Stimulated activated naive CD8-positive, alpha-beta T cell treated with anti-CD3 and anti-CD28 coated beads, Interleukin-15, Interleukin-2, amounts not matched to agents 100 U/mL and 50 U/mL, for 24 hours (primary cell): ENCODE measurements around the gene PCDHB12.
"Not testable (repeated sequence)": the region's sequence is repeated elsewhere in the genome, so short reads cannot be mapped to it uniquely, and the experiment has no call there.

Experiments
- ATAC-seq: fragments of 150-1000 bp; cut with Tn5 transposase; one replicate; pipeline ENCODE4 v1.10.0; 2021
- DNase-seq: peaks from one replicate; pipeline ENCODE4 v3.0.0; 2021

PCDHB12 gene

DNA sequence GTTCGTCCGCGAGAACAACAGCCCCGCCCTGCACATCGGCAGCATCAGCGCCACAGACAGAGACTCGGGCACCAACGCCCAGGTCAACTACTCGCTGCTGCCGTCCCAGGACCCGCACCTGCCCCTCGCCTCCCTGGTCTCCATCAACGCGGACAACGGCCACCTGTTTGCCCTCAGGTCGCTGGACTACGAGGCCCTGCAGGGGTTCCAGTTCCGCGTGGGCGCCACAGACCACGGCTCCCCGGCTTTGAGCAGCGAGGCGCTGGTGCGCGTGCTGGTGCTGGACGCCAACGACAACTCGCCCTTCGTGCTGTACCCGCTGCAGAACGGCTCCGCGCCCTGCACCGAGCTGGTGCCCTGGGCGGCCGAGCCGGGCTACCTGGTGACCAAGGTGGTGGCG is 1.8 kb downstream of the PCDHB12 start:
- DNase-seq = not testable (repeated sequence)

DNA sequence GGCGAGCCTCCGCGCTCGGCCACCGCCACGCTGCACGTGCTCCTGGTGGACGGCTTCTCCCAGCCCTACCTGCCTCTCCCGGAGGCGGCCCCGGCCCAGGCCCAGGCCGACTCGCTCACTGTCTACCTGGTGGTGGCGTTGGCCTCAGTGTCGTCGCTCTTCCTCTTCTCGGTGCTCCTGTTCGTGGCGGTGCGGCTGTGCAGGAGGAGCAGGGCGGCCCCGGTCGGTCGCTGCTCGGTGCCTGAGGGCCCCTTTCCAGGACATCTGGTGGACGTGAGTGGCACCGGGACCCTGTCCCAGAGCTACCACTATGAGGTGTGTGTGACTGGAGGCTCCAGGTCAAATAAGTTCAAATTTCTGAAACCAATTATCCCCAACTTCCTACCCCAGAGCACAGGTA is 2.3 kb downstream of the PCDHB12 start:
- ATAC-seq, DNase-seq: not testable (repeated sequence)

More for the DNA sequence above, 1.8 kb downstream of the PCDHB12 start:
- not testable (repeated sequence) for ATAC-seq

DNA sequence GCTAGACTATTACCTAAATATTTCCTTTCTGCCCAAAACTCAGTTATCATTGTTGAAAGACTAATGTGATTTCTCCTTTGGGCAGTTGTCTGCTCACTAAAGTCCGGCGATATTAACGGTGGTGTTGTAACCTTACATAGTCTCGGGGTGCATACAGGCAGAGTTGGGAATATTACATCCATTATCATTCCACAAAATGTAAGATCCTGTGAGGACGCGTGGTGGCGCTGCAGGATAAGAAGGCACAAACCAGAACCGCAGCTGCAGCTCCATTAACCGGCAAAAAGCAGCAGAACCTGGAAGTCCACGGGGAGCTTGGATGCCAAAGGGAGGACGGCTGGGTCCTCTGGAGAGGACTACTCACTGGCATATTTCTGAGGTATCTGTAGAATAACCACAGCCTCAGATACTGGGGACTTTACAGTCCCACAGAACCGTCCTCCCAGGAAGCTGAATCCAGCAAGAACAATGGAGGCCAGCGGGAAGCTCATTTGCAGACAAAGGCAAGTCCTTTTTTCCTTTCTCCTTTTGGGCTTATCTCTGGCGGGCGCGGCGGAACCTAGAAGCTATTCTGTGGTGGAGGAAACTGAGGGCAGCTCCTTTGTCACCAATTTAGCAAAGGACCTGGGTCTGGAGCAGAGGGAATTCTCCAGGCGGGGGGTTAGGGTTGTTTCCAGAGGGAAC is 5.3 kb downstream of the PCDHB12 start, which contains the start of gene PCDHB13:
Gene PCDHB13, plus strand, starts transcription at position 264 of the 684 bp plus-strand sequence. Its CDS starts 205 bp downstream, at position 469.
- peak; percentile 14 for DNase-seq
- ATAC-seq = not testable (repeated sequence)

DNA sequence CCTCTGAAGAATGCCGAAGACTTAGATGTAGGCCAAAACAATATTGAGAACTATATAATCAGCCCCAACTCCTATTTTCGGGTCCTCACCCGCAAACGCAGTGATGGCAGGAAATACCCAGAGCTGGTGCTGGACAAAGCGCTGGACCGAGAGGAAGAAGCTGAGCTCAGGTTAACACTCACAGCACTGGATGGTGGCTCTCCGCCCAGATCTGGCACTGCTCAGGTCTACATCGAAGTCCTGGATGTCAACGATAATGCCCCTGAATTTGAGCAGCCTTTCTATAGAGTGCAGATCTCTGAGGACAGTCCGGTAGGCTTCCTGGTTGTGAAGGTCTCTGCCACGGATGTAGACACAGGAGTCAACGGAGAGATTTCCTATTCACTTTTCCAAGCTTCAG is 6.1 kb downstream of the PCDHB12 start:
- ATAC-seq, DNase-seq: not testable (repeated sequence)

DNA sequence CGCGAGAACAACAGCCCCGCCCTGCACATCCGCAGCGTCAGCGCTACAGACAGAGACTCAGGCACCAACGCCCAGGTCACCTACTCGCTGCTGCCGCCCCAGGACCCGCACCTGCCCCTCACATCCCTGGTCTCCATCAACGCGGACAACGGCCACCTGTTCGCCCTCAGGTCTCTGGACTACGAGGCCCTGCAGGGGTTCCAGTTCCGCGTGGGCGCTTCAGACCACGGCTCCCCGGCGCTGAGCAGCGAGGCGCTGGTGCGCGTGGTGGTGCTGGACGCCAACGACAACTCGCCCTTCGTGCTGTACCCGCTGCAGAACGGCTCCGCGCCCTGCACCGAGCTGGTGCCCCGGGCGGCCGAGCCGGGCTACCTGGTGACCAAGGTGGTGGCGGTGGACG is 7.0 kb downstream of the PCDHB12 start:
- DNase-seq, ATAC-seq: not testable (repeated sequence)

DNA sequence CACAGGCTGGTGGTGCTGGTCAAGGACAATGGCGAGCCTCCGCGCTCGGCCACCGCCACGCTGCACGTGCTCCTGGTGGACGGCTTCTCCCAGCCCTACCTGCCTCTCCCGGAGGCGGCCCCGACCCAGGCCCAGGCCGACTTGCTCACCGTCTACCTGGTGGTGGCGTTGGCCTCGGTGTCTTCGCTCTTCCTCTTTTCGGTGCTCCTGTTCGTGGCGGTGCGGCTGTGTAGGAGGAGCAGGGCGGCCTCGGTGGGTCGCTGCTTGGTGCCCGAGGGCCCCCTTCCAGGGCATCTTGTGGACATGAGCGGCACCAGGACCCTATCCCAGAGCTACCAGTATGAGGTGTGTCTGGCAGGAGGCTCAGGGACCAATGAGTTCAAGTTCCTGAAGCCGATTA is 7.5 kb downstream of the PCDHB12 start:
- not testable (repeated sequence) for ATAC-seq, DNase-seq

GRCh38 chr5:141223112-141223783 is 14.7 kb downstream of the PCDHB12 start, which contains the start of gene PCDHB14:
Gene PCDHB14, plus strand, starts transcription at chr5:141223343. Its CDS starts 163 bp downstream, at chr5:141223506.
- ATAC-seq (no peak), DNase-seq (no peak)

DNA sequence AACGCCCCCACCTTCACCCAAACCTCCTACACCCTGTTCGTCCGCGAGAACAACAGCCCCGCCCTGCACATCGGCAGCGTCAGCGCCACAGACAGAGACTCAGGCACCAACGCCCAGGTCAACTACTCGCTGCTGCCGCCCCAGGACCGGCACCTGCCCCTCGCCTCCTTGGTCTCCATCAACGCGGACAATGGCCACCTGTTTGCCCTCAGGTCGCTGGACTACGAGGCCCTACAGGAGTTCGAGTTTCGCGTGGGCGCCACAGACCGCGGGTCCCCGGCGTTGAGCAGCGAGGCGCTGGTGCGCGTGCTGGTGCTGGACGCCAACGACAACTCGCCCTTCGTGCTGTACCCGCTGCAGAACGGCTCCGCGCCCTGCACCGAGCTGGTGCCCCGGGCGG is 16.3 kb downstream of the PCDHB12 start:
- not testable (repeated sequence) for ATAC-seq, DNase-seq

GRCh38 chr5:141225421-141225820 is 16.9 kb downstream of the PCDHB12 start:
- DNase-seq, ATAC-seq: not testable (repeated sequence)

GRCh38 chr5:141234109-141234667 is 25.7 kb downstream of the PCDHB12 start:
- ATAC-seq (no peak), DNase-seq (no peak)

GRCh38 chr5:141235922-141236321 is 27.4 kb downstream of the PCDHB12 start:
- not testable (repeated sequence) for ATAC-seq, DNase-seq

- DNase-seq (no peak), ATAC-seq (no peak)
These were observed 28.2 kb downstream of the PCDHB12 start for GRCh38 chr5:141236516-141237313.

GRCh38 chr5:141241496-141241895 is 33.0 kb downstream of the PCDHB12 start:
- ATAC-seq = no peak
- no peak for DNase-seq

DNA sequence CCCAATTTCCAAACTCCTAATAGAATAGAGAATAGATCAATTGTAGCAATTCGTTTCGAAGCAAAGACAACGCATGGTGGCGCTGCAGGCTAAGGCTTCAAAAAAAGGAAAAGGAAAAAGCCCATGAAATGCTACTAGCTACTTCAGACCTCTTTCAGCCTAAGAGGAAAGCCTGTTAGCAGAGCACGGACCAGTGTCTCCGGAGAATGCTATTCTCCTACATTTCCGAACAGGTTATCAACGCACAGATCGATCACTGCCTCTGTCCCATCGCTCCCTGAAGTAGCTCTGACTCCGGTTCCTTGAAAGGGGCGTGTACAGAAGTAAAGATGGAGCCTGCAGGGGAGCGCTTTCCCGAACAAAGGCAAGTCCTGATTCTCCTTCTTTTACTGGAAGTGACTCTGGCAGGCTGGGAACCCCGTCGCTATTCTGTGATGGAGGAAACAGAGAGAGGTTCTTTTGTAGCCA is 36.8 kb downstream of the PCDHB12 start, which contains the start of gene PCDHB15:
Gene PCDHB15, plus strand, starts transcription at position 146 of the 468 bp plus-strand sequence. Its CDS starts 184 bp downstream, at position 330.
- ATAC-seq (no peak), DNase-seq (no peak)

DNA sequence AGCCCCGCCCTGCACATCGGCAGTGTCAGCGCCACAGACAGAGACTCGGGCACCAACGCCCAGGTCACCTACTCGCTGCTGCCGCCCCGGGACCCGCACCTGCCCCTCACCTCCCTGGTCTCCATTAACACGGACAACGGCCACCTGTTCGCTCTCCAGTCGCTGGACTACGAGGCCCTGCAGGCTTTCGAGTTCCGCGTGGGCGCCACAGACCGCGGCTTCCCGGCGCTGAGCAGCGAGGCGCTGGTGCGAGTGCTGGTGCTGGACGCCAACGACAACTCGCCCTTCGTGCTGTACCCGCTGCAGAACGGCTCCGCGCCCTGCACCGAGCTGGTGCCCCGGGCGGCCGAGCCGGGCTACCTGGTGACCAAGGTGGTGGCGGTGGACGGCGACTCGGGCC is 38.5 kb downstream of the PCDHB12 start:
- DNase-seq, ATAC-seq: not testable (repeated sequence)

- DNase-seq, ATAC-seq: not testable (repeated sequence)
These were observed 38.9 kb downstream of the PCDHB12 start for GRCh38 chr5:141247434-141247833.

GRCh38 chr5:141250576-141250975 is 42.1 kb downstream of the PCDHB12 start:
- DNase-seq (no peak), ATAC-seq (no peak)

- DNase-seq (no peak), ATAC-seq (no peak)
These were observed 49.9 kb downstream of the PCDHB12 start for GRCh38 chr5:141258464-141258863.

GRCh38 chr5:141258948-141259347 is 50.4 kb downstream of the PCDHB12 start:
- ATAC-seq (no peak), DNase-seq (no peak)

- no peak for ATAC-seq
- no peak for DNase-seq
These were observed 52.1 kb downstream of the PCDHB12 start for GRCh38 chr5:141260458-141261237.

- DNase-seq (no peak), ATAC-seq (no peak)
These were observed 52.7 kb downstream of the PCDHB12 start for GRCh38 chr5:141261238-141261546.
